Body of pancreas (tissue), 4 donors: ENCODE data around the gene SH3GL3. TPM values are rescaled to one million over a fixed set of nuclear protein-coding genes. Genes with fewer than 3 reads are reported as not detected.

Experiments
- ATAC-seq: fragments of 150-250 bp; one replicate; pipeline ENCODE4 v1.9.1; 2016
- DNase-seq, 4 donors: peaks; one replicate each; pipeline ENCODE4 v3.0.0-alpha.2; 2019
- H3K27ac ChIP-seq, 4 donors: fragments of 200-600 bp; sonication (generic); 1 replicate in 3 of 4; 2 replicates in 1 of 4; pipeline versions ENCODE4 v1.5.1 to v1.6.1; 2016 to 2019; ENCODE audit warnings: mild to moderate bottlenecking in 1 of 4, mixed read lengths in 1 of 4, moderate library complexity in 1 of 4
- H3K27me3 ChIP-seq, 2 donors: fragments of 200-600 bp; sonication (generic); one replicate each; pipeline ENCODE4 v1.6.0; 2016; ENCODE audit warnings: mild to moderate bottlenecking in 1 of 2
- H3K36me3 ChIP-seq, 2 donors: fragments of 200-600 bp; sonication (generic); replicated peaks in 1 of 2; 2 replicates each; pipeline ENCODE4 v1.5.1; 2016; ENCODE audit warnings: low read depth in 2 of 2; ENCODE audit not compliant: insufficient read depth in 1 of 2
- H3K4me1 ChIP-seq: fragments of 200-600 bp; sonication (generic); one replicate; pipeline ENCODE4 v1.6.0; 2016
- H3K4me3 ChIP-seq, 2 donors: fragments of 200-600 bp; sonication (generic); 1 replicate in 1 of 2; 2 replicates in 1 of 2; pipeline ENCODE4 v1.5.1; 2016 to 2019
- H3K9me3 ChIP-seq, 3 donors: fragments of 200-600 bp; sonication (generic); 1 replicate in 2 of 3; 2 replicates in 1 of 3; pipeline ENCODE4 v1.5.1; 2016
- CTCF ChIP-seq, 7 experiments: fragments of 450-650 bp in 4 of 7; fragments of 200-600 bp in 3 of 7; sonication (generic) in 3 of 7; IDR thresholded peaks; one replicate each; pipeline ENCODE4 v1.5.1; 2016 to 2019; ENCODE audit warnings: antibody characterized with exemption in 7 of 7
- POLR2A ChIP-seq, 3 donors: fragments of 450-650 bp; IDR thresholded peaks; one replicate each; pipeline ENCODE4 v1.6.1; 2016; ENCODE audit warnings: antibody characterized with exemption in 3 of 3, mild to moderate bottlenecking in 2 of 3
- WGBS, 2 donors: methylation state at CpG; one replicate each; pipeline ENCODE4 v1.1.5; 2017; 5-methylcytosine and 5-hydroxymethylcytosine counted together
- intact Hi-C: fragments of 100-400 bp; cut with DNase I; formaldehyde crosslinking; loops from one replicate; pipeline ENCODE4 v1.15.1; 2023
- total RNA-seq, 2 donors: library from RNA; depleted of rRNA; stranded (reverse); fragments of >200 nt; gene quantifications; one replicate each; pipeline ENCODE4 v1.1.0, GENCODE V29; 2016

SH3GL3 gene
- total RNA-seq, 2 donors from 2014 or later = 2.3 TPM; not detected in 1

DNA sequence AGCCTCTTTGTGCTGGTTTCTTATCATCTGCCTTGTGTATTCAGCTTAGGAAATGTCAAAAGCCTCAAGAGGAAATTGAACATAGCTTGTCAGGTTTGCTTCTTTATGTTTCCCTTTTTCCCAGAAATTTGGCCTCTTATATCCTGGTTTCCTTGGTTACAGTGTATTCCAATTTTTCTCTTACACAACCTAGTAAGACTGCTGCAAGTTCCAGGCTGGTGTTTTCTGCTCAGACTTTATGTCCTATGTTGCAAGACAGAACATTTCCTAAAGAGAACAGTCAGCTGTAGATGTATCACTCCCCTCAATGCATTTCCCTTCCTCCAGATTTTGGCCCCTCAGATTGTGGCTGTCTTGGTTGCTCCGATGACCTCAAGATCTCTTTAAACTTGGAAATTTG, 102.5 kb downstream of the SH3GL3 start:
- Histone ChIP-seq H3K4me3 (no peak overlapping the region), H3K9me3 (no peaks in the 10 kb centered on the region), H3K36me3 (no peaks in the 10 kb centered on the region), H3K27me3 (no peaks in the 10 kb centered on the region), H3K4me1 (no peaks in the 10 kb centered on the region), H3K27ac (no peak overlapping the region)
- ATAC-seq (no peak), DNase-seq (no peak)
- WGBS, 2 donors = 64 to 78% methylated on average over 1 of the region's 1 CpG
- TF ChIP-seq POLR2A (IDR thresholded peaks at IDR 0.05) = no peak
- no peak for TF ChIP-seq CTCF (IDR thresholded peaks at IDR 0.05)
- intact Hi-C loops = loop anchor here (10.0 kb wide), 1 partner anchor 295 kb away; no protein-coding TSS in a partner anchor

- ATAC-seq (no peak), DNase-seq (no peak)
- intact Hi-C loops = loop anchor here (10.0 kb wide), 1 partner anchor 300 kb away; no protein-coding TSS in a partner anchor
- TF ChIP-seq POLR2A (IDR thresholded peaks at IDR 0.05) (no peak), CTCF (IDR thresholded peaks at IDR 0.05) (no peak)
- Histone ChIP-seq H3K9me3 (no peaks in the 10 kb centered on the region), H3K4me1 (no peaks in the 10 kb centered on the region), H3K4me3 (no peak overlapping the region), H3K27ac (no peak overlapping the region), H3K36me3 (no peaks in the 10 kb centered on the region), H3K27me3 (no peaks in the 10 kb centered on the region)
- WGBS, 2 donors = 75 to 81% methylated on average over 5 of the region's 5 CpGs
Measured at GRCh38 chr15:83554558-83554957, 107.4 kb downstream of the SH3GL3 start.

- Histone ChIP-seq H3K4me1 (no peaks in the 10 kb centered on the region), H3K27ac (no peak overlapping the region), H3K27me3 (no peaks in the 10 kb centered on the region), H3K9me3 (no peaks in the 10 kb centered on the region), H3K4me3 (no peak overlapping the region), H3K36me3 (no peaks in the 10 kb centered on the region)
- no peak for DNase-seq
- TF ChIP-seq POLR2A (IDR thresholded peaks at IDR 0.05) = no peak
- no peak for TF ChIP-seq CTCF (IDR thresholded peaks at IDR 0.05)
- no peak for ATAC-seq
- 84 to 90% methylated on average over 2 of the region's 2 CpGs for WGBS, 2 donors
- intact Hi-C loops = loop anchor here (5.0 to 10.0 kb wide), 2 partner anchors 118 to 301 kb away; no protein-coding TSS in a partner anchor
Measured at GRCh38 chr15:83555383-83555782, 108.2 kb downstream of the SH3GL3 start.

GRCh38 chr15:83556068-83556467, 108.9 kb downstream of the SH3GL3 start:
- H3K27me3 ChIP-seq = no peaks in the 10 kb centered on the region
- ATAC-seq (no peak), DNase-seq (no peak)
- H3K4me3 ChIP-seq = no peak overlapping the region
- H3K9me3 ChIP-seq = no peaks in the 10 kb centered on the region
- WGBS, 2 donors = 18 to 22% methylated on average over 3 of the region's 3 CpGs
- H3K27ac ChIP-seq = no peak overlapping the region
- H3K4me1 ChIP-seq = no peaks in the 10 kb centered on the region
- TF ChIP-seq POLR2A (IDR thresholded peaks at IDR 0.05) (no peak), CTCF (IDR thresholded peaks at IDR 0.05) (no peak)
- intact Hi-C loops = loop anchor here (5.0 to 10.0 kb wide), 2 partner anchors 119 to 301 kb away; no protein-coding TSS in a partner anchor
- no peaks in the 10 kb centered on the region for H3K36me3 ChIP-seq

DNA sequence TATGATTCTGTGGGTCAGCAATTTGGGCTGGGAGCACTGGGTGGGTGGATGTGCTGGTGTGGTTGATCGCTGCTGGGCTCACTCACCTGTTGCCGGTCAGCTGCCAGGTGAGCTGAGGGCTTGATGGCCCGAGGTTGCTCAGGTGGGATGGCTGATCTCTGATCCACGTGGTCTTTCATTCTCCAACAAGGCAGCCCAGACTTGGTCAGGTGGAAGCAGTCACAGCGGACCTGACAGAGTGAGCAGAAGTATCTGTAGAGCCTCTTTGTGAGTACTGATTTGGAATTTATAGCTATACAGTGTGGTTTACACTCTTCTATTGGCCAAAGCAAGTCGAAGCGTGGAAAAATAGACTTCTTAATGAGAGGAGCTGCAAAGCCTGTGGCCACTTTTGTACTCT, 109.6 kb downstream of the SH3GL3 start:
- intact Hi-C loops = loop anchor here (5.0 to 10.0 kb wide), 2 partner anchors 119 to 302 kb away; no protein-coding TSS in a partner anchor
- Histone ChIP-seq H3K27ac (no peak overlapping the region), H3K36me3 (no peaks in the 10 kb centered on the region), H3K4me3 (no peak overlapping the region), H3K27me3 (no peaks in the 10 kb centered on the region), H3K4me1 (no peaks in the 10 kb centered on the region), H3K9me3 (no peaks in the 10 kb centered on the region)
- WGBS, 2 donors = 75 to 76% methylated on average over 7 of the region's 7 CpGs
- no peak for ATAC-seq
- DNase-seq = no peak
- TF ChIP-seq CTCF (IDR thresholded peaks at IDR 0.05) (no peak), POLR2A (IDR thresholded peaks at IDR 0.05) (no peak)
